ENCODE results near the gene PPP1R2.
"Not testable (repeated sequence)": the region's sequence is repeated elsewhere in the genome, so short reads cannot be mapped to it uniquely, and the experiment has no call there.

Gene PPP1R2

DNA sequence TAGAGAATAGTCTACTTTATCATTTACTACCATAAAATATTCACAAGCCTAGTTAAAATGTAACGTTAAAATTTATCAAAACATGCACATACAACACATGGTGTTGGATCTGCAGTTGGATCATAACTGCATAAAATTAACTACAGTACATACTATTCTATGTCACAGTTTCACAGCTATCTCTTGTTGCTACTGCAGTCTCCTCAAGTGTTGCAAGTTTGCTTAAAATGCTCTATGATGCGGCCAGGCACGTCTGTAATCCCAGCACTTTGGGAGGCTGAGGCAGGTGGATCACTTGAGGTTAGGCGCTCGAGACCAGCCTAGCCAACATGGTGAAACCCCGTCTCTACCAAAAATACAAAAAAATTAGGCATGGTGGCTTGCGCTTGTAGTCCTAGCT lies 10.3 kb downstream of the PPP1R2 start:
- no peak for DNase-seq

DNA sequence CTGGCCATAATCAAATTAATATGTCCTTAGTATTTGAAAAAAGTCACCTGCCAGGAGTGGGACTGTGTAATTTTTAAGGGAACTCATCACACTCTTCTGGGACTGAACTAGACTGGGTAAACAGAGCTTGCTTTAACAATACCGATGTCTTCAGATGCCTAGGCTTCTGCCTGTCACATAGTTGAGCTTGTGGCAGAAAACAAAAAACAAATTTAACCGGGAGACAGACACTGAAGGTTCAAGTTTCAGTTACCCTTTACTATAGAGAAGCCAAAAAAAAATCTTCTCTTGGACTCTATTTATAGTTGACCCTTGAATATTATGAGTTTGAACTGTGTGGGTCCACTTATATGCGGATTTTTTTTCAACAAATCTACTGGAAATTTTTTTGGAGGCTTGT lies 10.8 kb downstream of the PPP1R2 start:
- no peak for DNase-seq

DNA sequence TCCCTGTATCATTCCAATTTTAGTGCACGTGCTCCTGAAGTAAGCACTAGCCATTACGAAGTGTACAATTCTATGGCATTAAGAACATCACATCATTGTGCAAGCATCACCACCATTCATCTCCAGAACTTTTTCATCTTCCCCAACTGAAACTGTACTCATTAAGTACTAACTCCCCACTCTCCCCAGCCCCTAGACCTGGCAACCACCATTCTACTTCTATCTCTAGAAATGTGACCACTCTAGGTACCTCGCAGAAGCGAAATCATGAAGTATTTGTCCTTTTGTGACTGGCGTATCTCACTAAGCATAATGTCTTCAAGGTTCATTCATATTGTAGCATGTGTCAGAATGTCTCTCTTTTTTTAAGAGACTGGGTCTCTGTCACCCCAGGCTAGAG lies 11.4 kb downstream of the PPP1R2 start:
- no peak for DNase-seq

DNA sequence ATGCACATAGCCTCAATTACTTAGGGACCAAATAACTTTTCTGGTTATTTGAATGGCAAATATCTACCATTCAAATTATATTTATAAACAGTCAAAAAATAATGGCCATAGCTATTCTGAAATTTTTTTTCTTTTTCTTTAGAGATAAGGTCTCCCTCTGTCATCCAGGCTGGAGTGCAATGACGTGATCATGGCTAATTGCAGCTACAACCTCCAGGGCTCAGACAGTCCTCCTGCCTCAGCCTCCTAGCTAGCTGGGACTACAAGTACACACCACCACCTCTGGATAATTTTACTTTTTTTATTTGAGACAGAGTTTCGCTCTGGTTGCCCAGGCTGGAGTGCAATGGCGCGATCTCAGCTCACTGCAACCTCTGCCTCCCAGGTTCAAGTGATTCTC lies 16.6 kb downstream of the PPP1R2 start:
- DNase-seq = no peak

DNA sequence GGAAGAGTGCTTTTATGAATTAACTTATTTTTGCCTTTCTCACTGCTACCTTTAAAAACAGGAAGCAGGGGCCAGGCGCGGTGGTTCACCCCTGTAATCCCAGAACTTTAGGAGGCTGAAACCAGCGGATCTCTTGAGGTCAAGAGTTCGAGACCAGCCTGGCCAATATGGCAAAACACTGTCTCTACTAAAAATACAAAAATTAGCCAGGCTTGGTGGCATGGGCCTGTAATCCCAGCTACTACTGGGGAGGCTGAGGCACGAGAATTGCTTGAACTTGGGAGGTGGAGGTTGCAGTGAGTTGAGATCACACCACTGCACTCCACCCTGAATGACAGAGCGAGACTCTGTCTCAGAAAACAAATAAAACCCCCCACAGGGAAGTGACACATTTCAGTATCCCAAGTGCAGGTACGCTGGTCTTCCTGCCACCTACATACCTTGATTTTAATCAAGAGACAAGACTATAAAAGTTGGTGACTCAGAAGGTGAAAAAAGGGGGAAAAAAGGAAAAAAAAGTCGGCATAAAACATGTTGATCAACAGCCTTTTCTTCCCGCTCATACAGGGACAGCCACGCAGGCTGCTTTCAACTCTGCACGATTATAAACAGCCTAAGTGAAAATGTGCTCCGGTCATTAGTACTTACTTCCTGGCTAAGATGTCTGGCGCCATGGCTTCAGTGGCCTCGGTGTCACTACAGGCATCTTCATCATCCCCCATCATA lies 18.8 kb downstream of the PPP1R2 start:
- DNase-seq = no peak

DNA sequence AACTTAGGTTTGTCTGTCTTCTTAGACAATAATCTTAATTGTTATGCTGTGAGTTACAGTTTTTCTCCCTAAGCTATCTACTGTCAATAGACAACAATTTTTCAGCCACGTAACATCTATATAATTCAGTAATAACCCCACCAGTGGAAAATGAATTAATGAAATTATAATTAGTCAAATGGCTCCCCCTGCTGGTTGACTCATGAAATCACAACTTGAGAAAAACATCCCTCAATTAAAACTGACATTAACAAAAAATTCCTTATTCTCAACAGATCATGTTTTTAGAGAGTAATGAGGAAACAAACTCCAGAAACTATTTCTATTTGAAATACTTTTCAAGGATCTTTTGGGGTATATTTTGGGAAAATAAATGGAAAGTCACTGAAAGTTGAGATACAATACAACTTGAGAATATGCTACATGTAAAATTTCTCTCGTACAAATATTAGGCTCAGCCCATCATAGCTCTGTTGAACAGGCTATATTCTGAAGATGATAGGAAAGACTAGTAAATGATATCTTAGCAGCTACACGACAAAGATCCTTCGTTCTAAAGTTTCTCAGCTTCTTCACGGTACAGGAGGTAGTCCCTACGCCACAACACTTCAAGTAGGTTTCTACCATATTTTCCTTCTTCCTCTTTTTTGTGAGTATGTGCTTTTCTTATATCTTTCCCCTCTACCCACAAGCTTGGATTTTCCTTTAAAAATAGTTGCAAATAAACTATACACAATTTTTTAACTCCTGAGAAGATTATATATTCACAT lies 20.7 kb downstream of the PPP1R2 start:
- DNase-seq = no peak

DNA sequence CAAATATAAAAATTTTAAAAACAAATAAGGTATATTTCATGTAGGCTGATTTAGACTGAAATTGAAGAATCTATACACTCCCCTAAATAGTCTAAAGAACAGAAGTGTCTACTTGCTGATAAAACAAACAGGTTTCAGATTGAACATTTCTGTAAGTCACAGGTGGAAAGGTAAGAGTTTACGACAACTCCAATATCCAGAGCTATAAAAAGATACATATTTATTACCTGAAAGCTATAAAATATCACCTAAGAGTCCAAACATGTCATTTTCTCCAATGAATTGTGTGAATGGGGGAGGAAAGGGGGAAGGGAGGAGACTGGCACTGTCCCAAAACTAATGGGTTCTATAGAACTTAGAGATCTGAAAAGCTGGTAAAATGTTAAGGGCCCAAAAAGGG lies 26.1 kb downstream of the PPP1R2 start:
- no peak for DNase-seq

DNA sequence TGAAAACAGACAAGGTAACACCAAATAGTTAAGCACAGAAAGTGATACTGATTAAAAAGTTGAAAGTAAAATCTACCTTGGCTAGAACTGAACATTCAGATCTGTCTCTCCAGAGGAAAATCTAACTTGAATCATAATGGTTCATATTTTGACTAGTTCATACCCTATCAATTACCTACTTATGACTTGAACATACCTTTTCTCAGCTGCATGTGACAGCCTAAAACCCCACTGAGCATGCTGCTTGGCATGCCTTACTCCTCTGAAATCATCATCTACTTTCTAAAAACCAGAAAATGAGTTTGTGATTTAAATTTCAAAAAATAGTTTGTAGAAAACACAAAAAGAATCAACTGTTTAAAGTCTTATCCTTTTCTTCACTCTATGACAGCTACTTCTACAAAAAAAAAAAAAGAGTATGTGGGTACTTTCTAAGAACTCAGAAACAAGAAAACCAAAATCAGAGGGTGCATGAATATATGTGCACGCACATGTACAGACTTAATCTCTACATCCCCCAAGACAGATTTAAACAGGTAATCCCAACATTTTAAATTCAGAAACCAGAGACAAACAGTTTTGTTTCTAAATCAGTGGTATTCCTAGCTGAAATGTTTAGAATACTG lies 28.4 kb downstream of the PPP1R2 start:
- not testable (repeated sequence) for DNase-seq

DNA sequence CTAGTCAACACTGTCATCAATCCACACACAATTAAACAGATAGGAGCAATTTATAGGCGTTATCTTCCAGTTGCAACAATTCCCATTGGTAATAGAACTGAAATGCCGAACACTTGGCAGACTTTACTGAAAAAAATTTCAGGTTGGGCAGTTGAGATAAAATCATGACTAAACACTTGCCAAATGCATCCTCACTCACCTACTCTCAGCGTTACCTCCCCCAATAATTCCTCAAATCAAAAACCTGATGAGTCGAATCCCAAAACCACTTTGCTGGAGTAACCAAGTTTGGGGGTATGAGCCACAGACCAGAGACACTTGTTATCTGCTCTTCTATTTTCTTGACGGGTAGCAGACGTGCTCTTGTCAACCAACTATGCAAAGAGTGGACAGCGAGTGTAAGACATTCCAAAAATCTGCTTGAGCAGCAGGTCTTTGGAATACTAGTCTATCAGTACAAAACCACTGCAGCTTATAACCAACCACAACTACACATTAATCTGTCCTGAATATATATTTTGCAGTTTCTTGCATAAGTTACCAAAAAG lies 30.3 kb downstream of the PPP1R2 start:
- no peak for DNase-seq

DNA sequence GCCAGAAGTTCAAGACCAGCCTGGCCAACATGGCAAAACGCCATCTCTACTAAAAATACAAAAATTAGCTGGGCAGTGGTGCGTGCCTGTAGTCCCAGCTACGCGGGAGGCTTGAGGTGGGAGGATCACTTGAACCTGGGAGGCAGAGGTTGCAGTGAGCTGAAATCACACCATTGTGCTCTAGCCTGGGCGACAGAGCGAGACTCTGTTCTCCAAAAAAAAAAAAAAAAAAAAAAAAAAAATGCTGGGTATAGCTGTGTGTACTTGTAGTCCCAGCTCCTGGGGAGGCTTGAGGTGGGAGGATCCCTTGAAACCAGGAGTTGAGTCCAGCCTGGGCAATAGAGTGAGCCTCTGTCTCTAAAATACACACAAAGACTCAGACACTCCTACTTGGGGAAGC lies 32.0 kb downstream of the PPP1R2 start:
- no peak for DNase-seq

DNA sequence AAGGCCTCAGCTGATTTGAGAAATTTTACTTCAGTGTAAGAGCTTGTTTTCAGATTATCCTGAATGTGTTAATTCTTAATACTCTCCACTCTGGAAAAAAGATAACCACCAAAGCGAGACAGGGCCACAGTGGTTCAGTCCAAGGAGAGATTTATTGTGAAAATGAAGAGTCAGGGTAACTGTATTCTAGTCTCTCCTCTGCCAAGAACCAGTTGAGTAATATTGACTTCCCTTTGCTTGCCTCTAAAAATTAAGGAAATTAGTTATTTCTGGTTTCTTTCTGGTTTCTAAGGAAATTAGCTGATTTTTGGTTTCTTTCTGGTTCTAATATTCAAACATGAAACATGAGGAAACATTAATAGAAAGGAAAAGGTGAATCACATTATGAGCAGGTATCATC lies 34.9 kb downstream of the PPP1R2 start:
- DNase-seq = no peak

DNA sequence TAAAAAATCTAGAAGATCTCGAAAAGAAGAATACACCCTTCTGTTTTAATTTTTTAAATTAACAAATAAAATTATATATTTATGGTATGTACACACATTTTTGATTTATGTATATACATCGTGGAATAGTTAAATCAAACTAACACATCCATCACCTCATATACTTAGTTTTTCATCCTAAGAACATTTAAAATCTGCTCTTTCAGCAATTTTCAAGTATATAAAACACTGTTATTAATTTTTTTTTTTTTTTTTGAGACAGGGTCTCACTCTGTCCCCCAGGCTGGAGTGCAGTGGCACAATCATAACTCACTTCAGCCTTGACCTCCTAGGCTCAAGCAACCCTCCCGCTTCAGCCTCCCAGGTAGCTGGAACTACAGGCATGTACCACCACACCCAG lies 67.5 kb downstream of the PPP1R2 start:
- DNase-seq = no peak

DNA sequence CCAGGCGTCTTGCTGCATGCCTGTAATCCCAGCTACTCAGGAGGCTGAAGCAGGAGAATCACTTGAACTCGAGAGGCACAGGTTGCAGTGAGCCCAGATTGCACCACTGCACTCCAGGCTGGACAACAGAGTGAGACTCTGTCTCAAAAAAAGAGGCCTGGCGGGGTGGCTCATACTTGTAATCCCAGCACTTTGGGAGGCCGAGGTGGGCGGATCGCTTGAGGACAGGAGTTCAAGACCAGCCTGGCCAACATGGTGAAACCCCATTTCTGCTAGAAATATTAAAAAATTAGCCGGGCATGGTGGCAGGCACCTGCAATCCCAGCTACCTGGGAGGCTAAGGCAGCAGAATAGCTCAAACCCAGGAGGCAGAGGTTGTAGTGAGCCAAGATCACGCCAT lies 68.0 kb downstream of the PPP1R2 start:
- DNase-seq = not testable (repeated sequence)

DNA sequence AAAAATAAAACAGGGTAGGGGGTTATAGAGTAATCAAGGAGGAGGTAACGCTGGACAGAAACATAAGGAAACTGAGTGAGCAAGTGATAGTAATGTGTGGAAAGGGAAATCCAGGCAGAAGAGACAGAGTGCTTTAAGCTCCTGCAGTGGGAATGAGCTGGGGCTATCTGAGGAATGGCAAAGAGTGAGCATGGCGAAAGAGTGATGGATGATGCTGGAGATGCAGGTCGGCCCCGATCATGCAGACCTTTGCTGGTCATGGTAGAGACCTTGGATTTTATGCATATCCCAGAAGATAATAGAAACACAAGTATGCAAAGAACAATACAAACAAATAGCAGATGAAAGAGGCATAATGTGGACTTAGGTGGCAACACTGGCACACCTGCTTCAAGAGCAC lies 74.3 kb downstream of the PPP1R2 start:
- DNase-seq = no peak

DNA sequence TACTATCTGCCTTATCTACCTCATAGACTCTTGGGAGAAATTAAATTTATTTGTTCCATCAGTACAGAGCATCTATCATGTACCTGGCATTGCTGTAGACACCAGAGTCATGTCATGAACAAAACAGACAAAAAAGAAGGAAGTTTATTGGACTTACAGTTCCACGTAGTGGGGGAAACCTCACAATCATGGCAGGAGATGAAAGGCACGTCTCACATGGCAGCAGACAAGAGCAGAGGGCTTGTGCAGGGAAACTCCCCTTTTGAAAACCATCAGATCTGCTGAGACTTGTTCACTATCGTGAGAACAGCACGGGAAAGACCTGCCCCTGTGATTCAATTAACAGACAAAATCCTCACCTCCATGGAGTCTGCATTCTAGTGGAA lies 74.7 kb downstream of the PPP1R2 start:
- no peak for DNase-seq

DNA sequence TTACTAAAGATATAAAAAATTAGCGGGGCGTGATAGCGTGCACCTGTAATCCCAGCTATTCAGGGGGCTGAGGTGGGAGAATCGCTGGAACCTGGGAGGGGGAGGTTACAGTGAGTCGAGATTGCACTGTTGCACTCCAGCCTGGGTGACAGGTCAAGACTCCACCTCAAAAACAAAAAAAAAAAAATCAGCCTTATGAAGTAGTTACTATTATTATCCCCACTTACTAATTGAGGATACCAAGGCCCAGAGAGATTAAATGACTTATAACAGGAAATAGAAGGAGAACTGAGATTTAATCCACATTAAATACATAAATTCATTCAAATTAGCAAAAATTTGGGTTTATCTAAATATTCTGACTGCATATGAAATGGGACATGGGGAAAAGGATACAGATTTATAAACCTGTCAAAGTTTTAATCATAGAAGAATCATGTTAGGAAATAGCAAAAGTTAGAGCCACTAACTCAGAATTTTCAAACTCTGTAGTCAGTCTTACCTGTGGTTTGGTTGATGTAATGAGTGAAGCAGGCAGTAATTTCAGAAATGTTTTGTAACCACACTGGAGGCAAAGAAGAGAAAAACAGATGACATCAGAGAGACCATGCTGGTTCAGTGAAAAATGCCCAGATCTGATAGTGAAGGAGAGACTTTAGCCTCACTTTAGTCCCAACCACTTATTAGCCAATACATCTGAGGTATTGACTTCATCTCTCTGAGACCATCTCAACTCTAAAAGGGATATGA lies 75.3 kb downstream of the PPP1R2 start:
- DNase-seq = no peak

DNA sequence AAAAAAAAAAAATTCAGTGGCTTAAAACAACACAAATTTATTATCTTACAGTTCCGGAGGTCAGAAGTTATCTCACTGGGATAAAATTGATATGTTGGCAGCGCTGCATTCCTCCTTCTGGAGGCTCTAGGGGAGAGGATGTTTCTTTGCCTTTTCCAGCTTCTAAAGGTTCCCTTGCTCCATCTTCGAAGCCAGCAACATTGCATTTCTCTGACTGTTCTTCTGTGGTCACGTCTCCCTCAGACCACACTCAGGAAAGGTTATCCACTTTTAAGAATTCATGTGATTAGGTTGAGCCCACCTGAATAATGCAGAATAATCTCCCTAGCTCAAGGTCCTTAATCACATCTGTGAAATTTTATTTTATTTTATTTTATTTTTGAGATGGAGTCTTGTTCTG lies 76.9 kb downstream of the PPP1R2 start:
- no peak for DNase-seq

All from 8988T (cell line).